ENCODE data around the gene GSPT1.
"Not testable (repeated sequence)": the region's sequence is repeated elsewhere in the genome, so short reads cannot be mapped to it uniquely, and the experiment has no call there.

GSPT1 gene

GRCh38 chr16:11915644-11916523 is at the start of gene GSPT1:
Gene GSPT1, minus strand, starts transcription at chr16:11915956. Its CDS starts 236 bp downstream, at chr16:11915720.
- peak; percentile 85 to 93 for DNase-seq

GRCh38 chr16:11964761-11965551 is 49.2 kb upstream of the GSPT1 start, which contains the start of gene TNFRSF17:
Gene TNFRSF17, plus strand, starts transcription at chr16:11965210. Its CDS starts 115 bp downstream, at chr16:11965325.
- no peak for DNase-seq

GRCh38 chr16:11963706-11964105 is 48.0 kb upstream of the GSPT1 start:
- no peak for DNase-seq

GRCh38 chr16:11962978-11963377 is 47.2 kb upstream of the GSPT1 start:
- not testable (repeated sequence) for DNase-seq

GRCh38 chr16:11962457-11962856 is 46.7 kb upstream of the GSPT1 start:
- DNase-seq: not testable (repeated sequence)

- DNase-seq: no peak
Measured at GRCh38 chr16:11957591-11958395, 42.0 kb upstream of the GSPT1 start.

GRCh38 chr16:11956558-11956957 is 40.8 kb upstream of the GSPT1 start:
- no peak for DNase-seq

GRCh38 chr16:11955713-11956123 is 40.0 kb upstream of the GSPT1 start:
- DNase-seq: no peak

GRCh38 chr16:11953576-11953975 is 37.8 kb upstream of the GSPT1 start:
- DNase-seq: not testable (repeated sequence)

DNA sequence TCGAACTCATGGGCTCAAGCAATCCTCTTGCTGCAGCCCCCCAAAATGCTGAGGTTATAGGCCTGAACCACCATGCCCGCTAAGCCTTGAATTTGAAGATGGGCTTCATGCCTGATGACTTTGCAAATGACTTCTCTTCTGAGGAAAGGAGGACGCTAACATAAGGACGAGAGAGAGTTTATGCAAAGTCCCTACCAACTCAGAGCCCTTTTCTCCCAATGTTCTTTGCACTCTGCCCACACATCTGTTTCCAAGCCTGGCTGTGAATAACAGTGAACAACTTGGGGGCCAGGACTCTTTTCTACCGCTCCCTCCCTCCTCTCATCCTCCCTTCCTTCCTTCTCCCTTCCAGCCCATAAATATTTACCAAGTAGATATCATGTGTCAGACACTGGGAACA is 34.6 kb upstream of the GSPT1 start:
- no peak for DNase-seq

GRCh38 chr16:11949527-11949926 is 33.8 kb upstream of the GSPT1 start:
- DNase-seq: no peak

DNA sequence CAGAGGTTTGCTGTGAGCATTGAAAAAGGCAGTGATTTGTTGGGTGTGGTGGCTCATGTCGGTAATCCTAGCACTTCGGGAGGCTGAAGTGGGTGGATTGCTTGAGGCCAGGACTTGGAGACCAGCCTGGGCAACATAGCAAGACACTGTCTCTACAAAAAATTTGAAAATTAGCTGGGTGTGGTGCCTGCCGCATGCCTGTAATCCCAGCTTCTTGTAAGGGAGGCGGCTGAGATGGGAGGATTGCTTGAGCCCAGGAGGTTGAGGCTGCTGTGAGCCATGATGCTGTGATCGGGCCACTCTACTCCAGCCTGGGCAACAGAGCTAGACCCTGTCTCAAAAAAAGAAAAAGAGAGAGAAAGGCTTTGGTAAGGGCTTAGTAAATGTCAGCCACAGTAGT is 33.1 kb upstream of the GSPT1 start:
- no peak for DNase-seq

GRCh38 chr16:11946433-11946832 is 30.7 kb upstream of the GSPT1 start:
- DNase-seq: no peak

GRCh38 chr16:11941945-11942344 is 26.2 kb upstream of the GSPT1 start, which contains the start of gene NPIPB2:
Gene NPIPB2, minus strand, starts transcription at chr16:11942045. Its CDS starts 0 bp downstream, at chr16:11942045.
- not testable (repeated sequence) for DNase-seq

DNA sequence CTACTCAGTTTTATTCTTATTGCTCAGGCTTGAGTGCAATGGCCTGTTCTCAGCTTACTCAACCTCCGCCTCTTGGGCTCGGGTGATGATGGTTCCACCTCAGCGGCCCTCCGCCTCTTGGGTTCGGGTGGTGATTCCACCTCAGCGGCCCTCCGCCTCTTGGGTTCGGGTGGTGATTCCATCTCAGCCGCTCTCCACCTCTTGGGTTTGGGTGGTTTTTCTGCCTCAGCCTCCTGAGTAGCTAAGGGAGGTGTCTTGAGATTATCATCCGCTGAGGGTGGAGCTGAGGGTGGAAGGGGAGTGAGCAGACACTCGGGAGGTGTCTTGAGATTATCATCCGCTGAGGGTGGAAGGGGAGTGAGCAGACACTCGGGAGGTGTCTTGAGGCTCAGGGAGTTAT is 11.6 kb upstream of the GSPT1 start:
- DNase-seq: not testable (repeated sequence)

GRCh38 chr16:11924046-11924445 is 8.3 kb upstream of the GSPT1 start:
- not testable (repeated sequence) for DNase-seq

DNA sequence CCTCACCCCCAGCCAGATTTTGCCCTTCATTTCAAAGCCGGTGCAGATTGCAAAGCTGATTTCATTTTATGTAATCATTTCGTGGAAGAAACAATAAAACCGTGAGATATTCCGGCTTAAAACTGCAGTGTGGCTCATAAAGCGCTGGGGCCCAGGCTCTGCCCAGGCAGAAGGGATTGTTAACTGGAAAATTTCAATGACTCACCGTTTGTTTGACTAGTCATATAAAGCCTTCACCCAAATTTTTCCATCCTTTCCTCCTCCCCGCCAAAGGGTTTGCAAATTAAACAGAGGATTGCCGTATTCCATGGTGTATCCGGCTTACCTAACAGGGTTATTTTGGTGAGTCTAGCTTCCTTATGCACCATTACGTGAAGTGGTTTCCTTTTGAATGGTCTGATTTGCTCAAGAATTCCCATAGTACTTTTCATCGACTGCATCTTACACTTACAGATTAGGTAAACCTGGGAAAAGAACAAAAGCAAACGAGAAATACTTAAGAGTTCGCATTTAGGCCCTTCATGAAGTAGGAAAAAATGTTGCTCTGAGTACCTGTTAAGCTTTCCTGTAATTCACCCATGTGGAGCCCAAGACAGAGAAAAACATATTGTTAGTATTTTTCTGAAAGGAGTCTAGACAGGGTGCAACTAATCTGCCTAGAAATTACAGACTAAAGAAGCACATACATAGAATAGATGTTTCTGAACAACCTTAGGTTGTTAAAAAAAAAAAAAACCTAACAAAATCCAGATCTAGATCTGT is 949 bp upstream of the GSPT1 start:
- no peak for DNase-seq

- DNase-seq: no peak
Measured at GRCh38 chr16:11915114-11915643, 577 bp downstream of the GSPT1 start.

DNA sequence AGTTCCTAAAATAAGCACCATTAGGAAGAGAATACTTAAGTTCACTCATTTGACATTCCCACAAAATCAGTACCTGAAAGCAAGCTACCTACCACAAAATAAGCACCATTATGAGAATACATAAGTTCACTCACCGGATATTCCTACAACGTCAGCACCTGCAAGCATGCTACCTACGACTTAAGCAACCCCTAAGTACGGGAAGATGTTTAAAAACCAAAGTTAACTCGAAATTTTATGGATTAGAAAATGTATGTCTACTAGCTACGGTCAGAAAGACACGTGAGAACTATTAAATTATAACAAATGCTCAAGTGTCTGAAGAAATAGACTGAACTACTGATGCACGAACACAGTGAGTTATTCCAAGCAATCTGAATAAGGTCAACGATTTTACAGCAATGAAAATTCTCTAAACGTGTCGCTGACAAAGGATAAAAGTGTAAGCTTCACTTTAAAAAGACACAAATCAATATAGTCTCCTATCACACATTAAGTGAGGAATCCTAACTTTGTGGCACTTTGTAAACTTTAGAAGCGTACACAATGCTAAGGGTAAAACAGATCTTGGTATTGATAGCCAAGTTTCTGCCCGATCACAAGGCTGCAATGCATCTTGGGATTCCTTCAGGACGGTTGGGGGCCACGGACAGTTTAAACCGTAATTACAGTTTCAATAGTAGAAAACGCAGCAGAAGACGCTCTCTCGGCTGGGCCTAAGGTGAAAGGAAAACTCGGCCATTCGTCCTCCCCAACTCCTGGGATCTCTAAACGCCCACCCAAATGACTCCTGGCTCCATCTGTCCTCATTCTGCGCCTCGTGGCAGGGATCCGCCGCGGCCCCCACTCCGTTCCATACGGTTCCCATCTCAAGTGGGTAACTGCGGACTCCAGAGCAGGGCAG is 1.3 kb downstream of the GSPT1 start:
- DNase-seq: no peak

GRCh38 chr16:11913425-11914079 is 2.2 kb downstream of the GSPT1 start:
- no peak for DNase-seq

All from NCI-H187 (cell line).